Brain microvascular endothelial cell (primary cell): Measurements from ENCODE around the gene NEDD9.

Experiments
- DNase-seq: peaks from one replicate; pipeline ENCODE4 v3.0.0-alpha.2; 2020
- H3K27ac ChIP-seq: fragments of 250-450 bp; sonication (Bioruptor Pico); 2 replicates; pipeline ENCODE4 v1.5.1; 2020; ENCODE audit warnings: mild to moderate bottlenecking, moderate library complexity
- H3K27me3 ChIP-seq: fragments of 250-450 bp; sonication (Bioruptor Pico); replicated peaks from 2 replicates; pipeline ENCODE4 v1.5.1; 2020; ENCODE audit warnings: mild to moderate bottlenecking
- H3K36me3 ChIP-seq: fragments of 250-450 bp; sonication (Bioruptor Pico); replicated peaks from 2 replicates; pipeline ENCODE4 v1.5.1; 2020; ENCODE audit warnings: mild to moderate bottlenecking
- H3K4me3 ChIP-seq: 2 replicates; pipeline ENCODE4 v1.5.1; 2011; ENCODE audit warnings: low read depth, mild to moderate bottlenecking, control low read depth, low read length, moderate library complexity
- CTCF ChIP-seq: IDR thresholded peaks from 2 replicates; pipeline ENCODE4 v1.5.1; 2011; ENCODE audit warnings: low read depth, mild to moderate bottlenecking, moderate library complexity, low read length, control low read depth, inconsistent platforms; ENCODE audit errors: missing control alignments
- in situ Hi-C: cut with HindIII; loops from 2 replicates; pipeline ENCODE4 v1.10.0; 2017; ENCODE audit warnings: low sequenced_read_pairs, low pct_ligation_motif_present

Gene NEDD9

GRCh38 chr6:11202513-11203305 lies 29.8 kb downstream of the NEDD9 start:
- H3K27ac ChIP-seq = peak overlapping the region; percentile 65
- peak; percentile 10 for TF ChIP-seq CTCF
- no peak for DNase-seq
- H3K36me3 ChIP-seq = peaks cover 5% of the 10 kb centered on the region
- no peak overlapping the region for H3K4me3 ChIP-seq
- in situ Hi-C loops = no loop called here
- H3K27me3 ChIP-seq = no peaks in the 10 kb centered on the region

DNA sequence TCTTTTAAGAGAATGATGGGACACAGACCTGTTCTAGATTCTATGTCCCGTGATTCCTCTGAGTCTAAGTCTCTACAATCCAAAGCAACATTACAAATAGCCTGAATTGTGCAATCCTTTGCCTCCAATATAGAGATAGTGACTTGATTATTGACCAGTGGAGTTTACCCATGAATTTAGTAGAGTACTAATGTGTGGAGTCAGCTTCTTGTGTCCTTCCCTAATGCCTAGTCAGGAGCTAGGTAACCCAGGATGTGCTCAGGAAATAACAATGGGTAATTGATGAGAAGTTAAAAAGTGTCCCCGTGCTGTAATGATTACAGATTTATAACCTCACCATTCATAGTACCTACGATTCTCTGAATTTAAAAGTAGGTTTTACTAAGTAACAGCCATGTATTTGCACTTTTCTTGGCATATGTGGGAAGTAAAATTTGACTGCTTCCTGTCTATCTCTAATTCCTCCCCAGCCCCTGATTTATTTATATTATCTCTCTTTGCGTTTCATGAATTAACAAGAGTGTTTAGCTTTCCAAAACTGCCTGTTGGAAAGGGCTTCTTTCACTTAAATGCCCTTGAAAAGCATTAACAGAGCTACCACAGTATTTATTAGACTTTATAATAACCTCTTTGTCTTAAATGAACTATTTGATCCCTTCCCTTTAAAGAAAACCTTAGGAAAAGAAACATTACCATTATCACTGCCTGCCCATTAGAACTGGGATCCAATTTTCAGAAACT lies 30.5 kb downstream of the NEDD9 start:
- in situ Hi-C loops = no loop called here
- H3K27me3 ChIP-seq = no peaks in the 10 kb centered on the region
- H3K36me3 ChIP-seq = peaks cover 5% of the 10 kb centered on the region
- no peak for DNase-seq
- H3K4me3 ChIP-seq = no peak overlapping the region
- no peak for TF ChIP-seq CTCF
- H3K27ac ChIP-seq = peak overlapping the region; percentile 65

DNA sequence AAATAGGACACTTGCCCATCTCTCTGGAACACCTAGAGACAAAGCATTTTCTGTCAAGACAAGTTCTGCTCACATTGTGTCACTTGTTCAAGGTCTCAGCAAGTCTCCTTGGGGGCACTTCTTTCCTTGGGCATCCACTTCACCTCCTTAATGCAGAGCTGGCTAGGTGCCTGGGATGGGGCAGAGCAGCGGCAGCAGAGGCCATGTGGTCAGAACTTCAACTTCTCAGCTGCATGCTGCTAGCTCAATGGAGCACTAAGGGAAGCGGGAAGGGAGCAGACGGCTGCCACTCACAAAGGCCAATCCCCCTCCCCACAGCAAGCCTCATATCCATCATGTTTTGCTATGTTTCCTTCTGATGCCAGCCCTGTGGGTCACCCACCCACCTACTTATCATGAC lies 31.5 kb downstream of the NEDD9 start:
- Histone ChIP-seq H3K4me3 (no peak overlapping the region), H3K36me3 (peaks cover 5% of the 10 kb centered on the region), H3K27ac (peak overlapping the region; percentile 81), H3K27me3 (no peaks in the 10 kb centered on the region)
- no peak for DNase-seq
- no peak for TF ChIP-seq CTCF
- in situ Hi-C loops = no loop called here

DNA sequence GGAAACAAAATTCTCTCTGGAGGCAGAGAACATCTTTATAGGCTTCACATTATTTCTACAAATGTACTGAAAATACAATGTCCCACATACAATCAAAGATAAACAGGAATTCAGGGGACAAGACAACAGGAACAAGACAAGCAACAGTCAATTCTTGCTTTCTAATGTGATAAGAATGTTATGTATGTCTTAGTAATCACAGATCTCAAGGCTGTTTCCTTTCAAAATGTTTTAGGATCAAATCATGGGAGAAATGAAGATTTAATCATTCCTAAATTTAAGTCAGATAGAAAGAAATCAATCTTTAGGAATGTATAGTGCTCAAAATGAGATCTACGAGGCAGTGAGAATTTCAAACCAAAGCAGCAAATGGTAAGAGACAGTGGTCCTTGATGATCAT lies 32.1 kb downstream of the NEDD9 start:
- H3K36me3 ChIP-seq = peaks cover 5% of the 10 kb centered on the region
- H3K4me3 ChIP-seq = no peak overlapping the region
- H3K27ac ChIP-seq = peak overlapping the region; percentile 81
- DNase-seq = no peak
- no peak for TF ChIP-seq CTCF
- in situ Hi-C loops = no loop called here
- H3K27me3 ChIP-seq = no peaks in the 10 kb centered on the region

DNA sequence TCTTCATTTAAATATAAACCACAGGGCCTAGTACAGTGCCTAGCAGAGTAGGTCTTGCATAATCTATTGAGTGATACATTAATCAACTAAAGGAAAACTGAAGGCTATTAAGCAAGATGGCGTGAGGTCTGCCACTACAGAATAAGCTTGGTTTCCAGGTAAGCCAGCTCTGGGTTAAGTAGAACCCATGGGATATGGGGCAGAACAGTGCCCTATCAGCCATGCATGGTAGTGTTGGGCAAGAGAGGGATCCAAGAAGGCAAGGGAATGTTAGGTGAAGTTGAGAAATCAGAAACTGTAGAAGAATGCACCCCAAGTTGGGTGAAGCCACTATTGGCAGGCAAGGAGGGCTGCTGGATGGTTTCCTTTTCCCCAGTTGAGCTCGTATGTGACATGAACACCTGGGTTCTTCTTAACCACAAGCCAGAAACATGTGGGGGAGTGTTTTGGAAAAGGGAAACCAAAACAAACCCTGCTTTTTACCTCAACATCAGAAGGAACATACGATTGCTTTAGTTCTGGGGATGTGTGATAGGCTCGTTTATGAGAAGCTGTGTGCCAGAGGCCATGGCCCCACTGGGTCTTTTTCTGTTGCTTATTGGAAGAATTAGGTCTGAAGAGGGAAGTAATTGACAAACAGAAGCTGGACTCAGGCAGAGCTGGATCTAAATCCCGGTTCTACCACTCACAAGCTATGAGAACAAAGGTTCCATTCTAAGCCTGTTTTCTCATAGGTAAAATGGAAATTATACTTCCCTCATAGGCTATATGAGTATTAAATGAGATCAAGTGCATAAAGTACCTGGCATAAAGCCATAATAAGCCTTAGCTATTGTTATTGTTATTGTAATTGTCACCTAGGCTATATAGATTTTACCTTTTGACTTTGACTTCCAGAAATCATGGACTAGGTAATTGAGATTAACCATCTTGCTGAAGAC lies 33.5 kb downstream of the NEDD9 start:
- no peak for TF ChIP-seq CTCF
- no peak for DNase-seq
- H3K4me3 ChIP-seq = no peak overlapping the region
- in situ Hi-C loops = no loop called here
- H3K27ac ChIP-seq = no peak overlapping the region
- no peaks in the 10 kb centered on the region for H3K27me3 ChIP-seq
- peaks cover 5% of the 10 kb centered on the region for H3K36me3 ChIP-seq
